Mesenchymal stem cell (in vitro differentiated cells and primary cell): ENCODE results near the gene SYCP2L.

ENCODE experiments used
- DNase-seq: peaks from one replicate; pipeline ENCODE4 v3.0.0-alpha.2; 2013
- H2AFZ ChIP-seq: one replicate; pipeline ENCODE4 v1.6.1; 2013; ENCODE audit warnings: low read depth, mild to moderate bottlenecking, control low read depth, inconsistent platforms, low read length, moderate library complexity
- H2AK5ac ChIP-seq: 2 replicates; pipeline ENCODE4 v1.6.1; 2013; ENCODE audit warnings: low read length, moderate library complexity, mild to moderate bottlenecking, inconsistent platforms; ENCODE audit not compliant: severe bottlenecking
- H2BK120ac ChIP-seq: one replicate; pipeline ENCODE4 v1.6.1; 2013; ENCODE audit warnings: low read depth, mild to moderate bottlenecking, inconsistent platforms, low read length, moderate library complexity
- H2BK12ac ChIP-seq, 2 experiments: one replicate each; pipeline ENCODE4 v1.6.1; 2013; ENCODE audit warnings: inconsistent platforms in 2 of 2, low read length in 2 of 2, mild to moderate bottlenecking in 2 of 2, moderate library complexity in 2 of 2, control low read depth in 1 of 2
- H2BK15ac ChIP-seq: one replicate; pipeline ENCODE4 v1.6.1; 2013; ENCODE audit warnings: mild to moderate bottlenecking, low read depth, inconsistent platforms; ENCODE audit not compliant: poor library complexity, severe bottlenecking
- H2BK5ac ChIP-seq: 2 replicates; pipeline ENCODE4 v1.6.1; 2013; ENCODE audit warnings: low read depth, mild to moderate bottlenecking, low read length, control low read depth, inconsistent platforms; ENCODE audit not compliant: poor library complexity, severe bottlenecking
- H3K14ac ChIP-seq, 2 experiments: one replicate each; pipeline ENCODE4 v1.6.1; 2013; ENCODE audit warnings: inconsistent platforms in 2 of 2, low read length in 2 of 2, control low read depth in 1 of 2, mild to moderate bottlenecking in 1 of 2, moderate library complexity in 1 of 2
- H3K18ac ChIP-seq, 2 experiments: one replicate each; pipeline ENCODE4 v1.6.1; 2013; ENCODE audit warnings: inconsistent platforms in 2 of 2, low read length in 2 of 2, control low read depth in 1 of 2, low read depth in 1 of 2, mild to moderate bottlenecking in 1 of 2
- H3K23ac ChIP-seq, 2 experiments: one replicate each; pipeline ENCODE4 v1.6.1; 2013; ENCODE audit warnings: inconsistent platforms in 2 of 2, low read length in 2 of 2, mild to moderate bottlenecking in 2 of 2, moderate library complexity in 2 of 2, control low read depth in 1 of 2
- H3K27ac ChIP-seq: 2 replicates; pipeline ENCODE4 v1.5.1; 2013; ENCODE audit warnings: mild to moderate bottlenecking, moderate library complexity, low read length, control low read depth, inconsistent platforms; ENCODE audit not compliant: poor library complexity, severe bottlenecking
- H3K27me3 ChIP-seq, 2 experiments: 2 replicates each; pipeline versions ENCODE4 v1.6.1 to v1.7.0; 2013; ENCODE audit warnings: low read length in 2 of 2, mild to moderate bottlenecking in 2 of 2, moderate library complexity in 2 of 2, control low read depth in 1 of 2, inconsistent platforms in 1 of 2; ENCODE audit not compliant: control insufficient read depth in 1 of 2, insufficient read depth in 1 of 2
- H3K36me3 ChIP-seq, 2 experiments: 2 replicates each; pipeline versions ENCODE4 v1.6.1 to v1.7.0; 2013; ENCODE audit warnings: low read length in 2 of 2, control low read depth in 1 of 2, inconsistent platforms in 1 of 2, low read depth in 1 of 2, mild to moderate bottlenecking in 1 of 2; ENCODE audit not compliant: insufficient read depth in 2 of 2, control insufficient read depth in 1 of 2
- H3K4ac ChIP-seq, 2 experiments: one replicate each; pipeline ENCODE4 v1.6.1; 2013; ENCODE audit warnings: inconsistent platforms in 2 of 2, low read length in 2 of 2, mild to moderate bottlenecking in 2 of 2, moderate library complexity in 2 of 2, control low read depth in 1 of 2, low read depth in 1 of 2
- H3K4me1 ChIP-seq: 2 replicates; pipeline ENCODE4 v1.6.1; 2013; ENCODE audit warnings: low read depth, low read length, control low read depth; ENCODE audit not compliant: control insufficient read depth, insufficient read depth
- H3K4me2 ChIP-seq: 2 replicates; pipeline ENCODE4 v1.6.1; 2013; ENCODE audit warnings: low read length, mild to moderate bottlenecking, inconsistent platforms; ENCODE audit not compliant: poor library complexity, severe bottlenecking
- H3K4me3 ChIP-seq, 2 experiments: 2 replicates each; pipeline versions ENCODE4 v1.5.1 to v1.7.0; 2013; ENCODE audit warnings: low read length in 2 of 2, mild to moderate bottlenecking in 2 of 2, control low read depth in 1 of 2, low read depth in 1 of 2; ENCODE audit not compliant: insufficient read depth in 1 of 2
- H3K79me1 ChIP-seq: replicated peaks from 2 replicates; pipeline ENCODE4 v1.6.1; 2013; ENCODE audit warnings: mild to moderate bottlenecking, control low read depth, low read length, inconsistent platforms; ENCODE audit not compliant: poor library complexity, severe bottlenecking
- H3K9ac ChIP-seq: 2 replicates; pipeline ENCODE4 v1.7.0; 2013; ENCODE audit warnings: mild to moderate bottlenecking, low read length, moderate library complexity
- H3K9me3 ChIP-seq: 2 replicates; pipeline ENCODE4 v1.7.0; 2013; ENCODE audit warnings: mild to moderate bottlenecking, low read length; ENCODE audit not compliant: control insufficient read depth
- H4K8ac ChIP-seq: one replicate; pipeline ENCODE4 v1.6.1; 2013; ENCODE audit warnings: inconsistent platforms, mild to moderate bottlenecking, low read length, moderate library complexity
- H4K91ac ChIP-seq: one replicate; pipeline ENCODE4 v1.6.1; 2013; ENCODE audit warnings: mild to moderate bottlenecking, low read length, inconsistent platforms
- WGBS: methylation state at CpG from one replicate; pipeline ENCODE4 v1.1.7; 2013; ENCODE audit warnings: mixed read lengths; 5-methylcytosine and 5-hydroxymethylcytosine counted together

Gene SYCP2L

GRCh38 chr6:10991115-10991514, 104.3 kb downstream of the SYCP2L start:
- Histone ChIP-seq H4K91ac (no peak overlapping the region), H3K4ac (no peak overlapping the region), H2BK12ac (no peak overlapping the region), H3K9me3 (no peaks in the 10 kb centered on the region), H2BK15ac (no peak overlapping the region), H3K9ac (no peak overlapping the region), H3K4me2 (no peak overlapping the region), H3K27me3 (no peaks in the 10 kb centered on the region), H3K4me1 (no peaks in the 10 kb centered on the region), H2AFZ (no peak overlapping the region), H2AK5ac (no peak overlapping the region), H4K8ac (no peak overlapping the region), H3K14ac (no peak overlapping the region), H2BK120ac (no peak overlapping the region), H3K23ac (no peak overlapping the region), H3K4me3 (no peak overlapping the region), H3K36me3 (no peaks in the 10 kb centered on the region), H2BK5ac (no peak overlapping the region), H3K79me1 (no peaks in the 10 kb centered on the region), H3K27ac (no peak overlapping the region), H3K18ac (no peak overlapping the region)
- no peak for DNase-seq
- no CpG with 5 or more reads among the region's 2 CpGs for WGBS

GRCh38 chr6:10993896-10994295, 107.0 kb downstream of the SYCP2L start:
- no peak overlapping the region for H4K8ac ChIP-seq
- no peak overlapping the region for H2AFZ ChIP-seq
- no peaks in the 10 kb centered on the region for H3K36me3 ChIP-seq
- no peak overlapping the region for H3K4me2 ChIP-seq
- H3K9me3 ChIP-seq, result no peaks in the 10 kb centered on the region
- H3K4ac ChIP-seq, result no peak overlapping the region
- no peak overlapping the region for H3K23ac ChIP-seq
- no peak for DNase-seq
- H2BK12ac ChIP-seq, result no peak overlapping the region
- H3K79me1 ChIP-seq, result no peaks in the 10 kb centered on the region
- H3K9ac ChIP-seq, result no peak overlapping the region
- no peak overlapping the region for H3K14ac ChIP-seq
- H2BK15ac ChIP-seq, result no peak overlapping the region
- H3K27me3 ChIP-seq, result no peaks in the 10 kb centered on the region
- H3K27ac ChIP-seq, result no peak overlapping the region
- no peak overlapping the region for H4K91ac ChIP-seq
- no peak overlapping the region for H2BK120ac ChIP-seq
- no peak overlapping the region for H2AK5ac ChIP-seq
- no peak overlapping the region for H2BK5ac ChIP-seq
- 100% methylated on average over 2 of the region's 8 CpGs for WGBS
- no peak overlapping the region for H3K4me3 ChIP-seq
- no peak overlapping the region for H3K18ac ChIP-seq
- no peaks in the 10 kb centered on the region for H3K4me1 ChIP-seq

GRCh38 chr6:10995114-10995707, 108.4 kb downstream of the SYCP2L start:
- Histone ChIP-seq H3K18ac (no peak overlapping the region), H2BK5ac (no peak overlapping the region), H2BK15ac (no peak overlapping the region), H3K4ac (no peak overlapping the region), H2AFZ (no peak overlapping the region), H3K14ac (no peak overlapping the region), H3K9ac (no peak overlapping the region), H3K9me3 (no peaks in the 10 kb centered on the region), H3K4me1 (no peaks in the 10 kb centered on the region), H3K36me3 (no peaks in the 10 kb centered on the region), H2AK5ac (no peak overlapping the region), H4K91ac (no peak overlapping the region), H2BK120ac (no peak overlapping the region), H2BK12ac (no peak overlapping the region), H3K23ac (no peak overlapping the region), H4K8ac (no peak overlapping the region), H3K27ac (no peak overlapping the region), H3K4me2 (no peak overlapping the region), H3K27me3 (no peaks in the 10 kb centered on the region), H3K4me3 (no peak overlapping the region), H3K79me1 (no peaks in the 10 kb centered on the region)
- DNase-seq, result no peak
- WGBS, result 82% methylated on average over 4 of the region's 4 CpGs

- H3K4me3 ChIP-seq, result no peak overlapping the region
- no peak overlapping the region for H3K14ac ChIP-seq
- H2AFZ ChIP-seq, result no peak overlapping the region
- H3K4me2 ChIP-seq, result no peak overlapping the region
- H3K27ac ChIP-seq, result no peak overlapping the region
- no peak overlapping the region for H3K23ac ChIP-seq
- no peak overlapping the region for H2BK120ac ChIP-seq
- H3K27me3 ChIP-seq, result no peaks in the 10 kb centered on the region
- no peak overlapping the region for H2BK12ac ChIP-seq
- no peak overlapping the region for H3K4ac ChIP-seq
- H3K36me3 ChIP-seq, result no peaks in the 10 kb centered on the region
- WGBS, result 76% methylated on average over 2 of the region's 2 CpGs
- H2BK15ac ChIP-seq, result no peak overlapping the region
- no peak overlapping the region for H3K9ac ChIP-seq
- no peak overlapping the region for H4K8ac ChIP-seq
- no peaks in the 10 kb centered on the region for H3K9me3 ChIP-seq
- DNase-seq, result no peak
- H3K18ac ChIP-seq, result no peak overlapping the region
- no peak overlapping the region for H2AK5ac ChIP-seq
- H3K79me1 ChIP-seq, result no peaks in the 10 kb centered on the region
- H3K4me1 ChIP-seq, result no peaks in the 10 kb centered on the region
- no peak overlapping the region for H2BK5ac ChIP-seq
- H4K91ac ChIP-seq, result no peak overlapping the region
These were observed 113.1 kb downstream of the SYCP2L start for GRCh38 chr6:10999994-11000393.
